ENCODE results near the gene FAM76B.

Gene FAM76B

DNA sequence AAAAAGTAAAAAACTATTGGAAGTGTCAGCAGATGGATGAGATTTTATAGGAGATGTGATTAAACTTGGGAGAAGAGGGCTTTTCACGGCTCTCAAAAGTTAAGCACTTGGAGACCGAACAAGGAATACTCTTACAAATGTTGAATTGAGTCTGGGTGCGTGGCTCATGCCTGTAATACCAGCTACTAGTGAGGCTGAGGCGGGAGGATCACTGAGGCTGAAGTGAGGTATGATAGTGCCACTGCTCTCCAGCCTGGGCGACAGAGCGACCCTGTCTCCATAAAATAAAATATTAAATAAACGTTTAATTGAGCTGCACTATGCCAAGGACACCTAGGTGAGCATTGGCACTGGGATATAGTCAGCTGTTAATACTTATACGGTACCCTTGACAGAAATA lies 2.6 kb upstream of the FAM76B start:
- DNase-seq (ENCODE audit: low read depth): no peak

DNA sequence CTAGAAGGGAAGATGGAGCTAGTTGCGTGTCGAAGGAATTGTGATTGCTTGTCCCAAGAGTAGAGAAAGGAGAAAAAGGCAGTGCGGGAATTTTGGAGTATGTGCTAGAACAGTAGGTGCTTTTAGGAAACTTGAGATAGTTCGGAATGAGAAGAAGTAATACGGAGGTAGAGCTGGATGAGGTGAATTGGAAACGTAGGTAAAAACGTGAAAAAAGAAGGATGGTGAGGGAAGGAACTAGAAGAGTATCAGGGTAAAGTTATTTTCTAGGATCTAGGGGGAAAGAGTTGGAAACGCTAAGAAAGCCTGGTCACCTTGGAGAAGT lies 2.1 kb upstream of the FAM76B start:
- no peak for DNase-seq (ENCODE audit: low read depth)

DNA sequence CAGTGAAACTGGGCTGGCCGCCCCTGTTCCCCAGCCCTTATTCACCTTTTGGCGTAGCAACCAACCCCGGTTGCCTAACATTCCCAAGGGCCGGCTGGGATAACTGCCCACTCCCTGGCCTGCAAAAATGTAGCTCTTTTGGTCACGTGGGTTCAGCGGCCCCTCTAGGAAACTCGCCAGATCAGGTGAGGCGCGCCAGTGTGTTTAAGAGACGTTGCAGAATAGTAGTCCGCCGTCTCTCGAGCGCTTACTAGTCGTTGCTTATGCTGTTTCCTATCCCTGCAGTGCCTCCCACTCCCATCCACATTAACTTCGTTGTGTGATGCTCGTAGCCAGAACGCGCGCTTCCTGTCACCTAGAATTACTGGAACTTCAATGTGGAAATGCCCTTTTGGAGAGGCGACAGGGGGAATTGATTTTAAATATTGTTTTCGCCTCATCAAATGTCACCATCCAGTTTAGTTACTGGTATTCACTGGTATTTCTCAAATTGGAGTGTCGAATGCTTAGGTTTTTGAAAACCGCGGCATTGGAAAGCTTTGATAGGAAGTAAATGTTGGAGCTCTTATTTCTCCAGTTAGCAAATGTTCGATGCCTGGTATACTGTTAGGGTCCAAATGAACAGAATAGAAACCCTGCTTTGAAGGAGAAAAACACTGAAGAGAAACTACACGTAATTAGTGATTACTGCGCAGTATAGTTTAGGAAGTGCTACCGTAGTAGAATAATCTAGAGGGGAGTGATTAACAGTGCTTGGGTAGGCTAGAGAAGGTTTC lies 1.5 kb upstream of the FAM76B start:
- DNase-seq (ENCODE audit: low read depth): peak; percentile 33

DNA sequence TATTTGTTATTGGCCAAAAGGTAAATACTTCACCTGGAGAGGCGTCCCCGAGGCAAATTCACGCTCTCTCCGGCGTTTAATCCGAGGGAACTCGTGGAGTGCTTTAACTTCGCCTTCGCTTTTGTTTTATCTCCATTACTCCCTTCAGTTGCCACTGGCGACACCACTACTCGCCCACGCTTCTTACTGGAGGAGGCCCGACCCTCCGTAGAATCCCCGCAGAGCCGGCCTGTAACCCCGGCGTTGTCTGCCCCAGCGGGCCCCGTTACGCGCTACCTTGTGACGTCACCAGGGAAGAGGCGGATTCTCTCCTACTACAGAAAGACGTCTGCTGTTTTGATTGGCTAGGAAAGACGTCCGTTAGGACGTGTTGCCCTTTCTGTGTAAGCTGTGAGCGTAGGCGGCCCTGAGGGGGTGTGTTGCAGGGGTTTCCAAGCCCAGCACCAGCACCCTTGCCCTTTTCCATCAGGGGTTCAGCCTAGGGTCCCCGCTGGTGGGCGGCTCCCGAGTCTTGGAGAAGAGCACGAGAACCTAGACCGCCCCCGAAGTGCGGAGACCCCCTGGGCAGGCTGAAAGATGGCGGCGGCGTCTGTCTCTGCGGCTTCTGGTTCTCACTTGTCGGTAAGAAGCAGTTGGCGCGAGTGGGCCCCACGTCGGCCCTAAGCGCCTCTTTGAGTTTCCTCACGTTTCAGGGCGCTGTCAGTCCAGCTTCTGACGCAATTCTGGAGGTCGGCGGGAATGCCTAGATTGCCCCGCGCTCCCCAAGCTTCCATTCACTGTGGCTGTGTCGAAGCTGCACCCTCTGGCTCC lies 746 bp upstream of the FAM76B start, which contains the start of gene CEP57:
Gene CEP57, plus strand, starts transcription at position 376 of the 810 bp plus-strand sequence. Its CDS starts 201 bp downstream, at position 577.
- DNase-seq (ENCODE audit: low read depth): peak; percentile 87

DNA sequence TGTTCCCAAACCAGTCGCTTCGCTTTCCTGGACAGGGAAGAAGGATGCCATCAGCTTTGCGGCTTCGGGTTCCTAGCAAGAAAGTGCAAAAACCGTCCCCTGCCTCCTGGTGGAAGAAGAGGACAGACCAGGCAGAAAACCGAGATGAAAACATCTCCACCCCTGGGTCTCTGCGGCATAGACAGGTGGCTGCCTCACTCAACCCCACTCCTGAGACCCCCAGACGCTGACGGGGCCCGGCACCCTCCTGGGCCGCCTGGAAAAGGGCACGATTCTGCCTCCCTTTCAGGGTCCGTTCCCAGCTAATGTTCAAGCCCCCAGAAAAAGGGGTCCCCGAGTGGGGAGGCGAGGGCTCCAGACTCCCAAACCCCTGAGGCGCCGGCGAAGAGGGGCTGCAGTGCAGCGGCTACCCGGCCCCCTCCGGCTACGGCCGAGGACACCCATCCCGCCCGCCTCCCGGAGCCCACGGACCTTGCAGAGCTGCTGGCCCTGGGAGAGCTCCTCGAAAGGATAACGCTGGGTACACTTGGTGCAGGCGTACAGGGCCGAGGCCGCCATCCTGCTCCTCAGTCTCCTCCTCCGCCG lies 569 bp downstream of the FAM76B start:
- peak; percentile 12 for DNase-seq (ENCODE audit: low read depth)

DNA sequence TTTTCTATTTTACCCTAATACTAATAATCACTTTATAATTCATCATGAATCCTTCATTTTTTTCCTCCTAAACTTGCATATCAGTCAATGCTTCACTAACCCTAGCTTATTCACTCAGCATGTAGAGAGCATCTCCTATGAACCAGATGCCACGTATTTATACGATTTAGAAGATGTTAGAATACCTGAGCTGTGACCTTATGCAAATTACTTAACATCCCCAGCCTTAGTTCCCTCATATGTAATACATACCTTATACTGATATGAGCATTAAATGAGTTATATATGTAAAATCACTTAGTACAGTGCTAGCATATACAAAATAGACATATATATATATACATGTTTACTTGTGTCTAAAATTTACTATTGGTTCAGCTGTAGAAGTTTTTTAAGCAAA lies 9.0 kb downstream of the FAM76B start:
- DNase-seq (ENCODE audit: low read depth): no peak

DNA sequence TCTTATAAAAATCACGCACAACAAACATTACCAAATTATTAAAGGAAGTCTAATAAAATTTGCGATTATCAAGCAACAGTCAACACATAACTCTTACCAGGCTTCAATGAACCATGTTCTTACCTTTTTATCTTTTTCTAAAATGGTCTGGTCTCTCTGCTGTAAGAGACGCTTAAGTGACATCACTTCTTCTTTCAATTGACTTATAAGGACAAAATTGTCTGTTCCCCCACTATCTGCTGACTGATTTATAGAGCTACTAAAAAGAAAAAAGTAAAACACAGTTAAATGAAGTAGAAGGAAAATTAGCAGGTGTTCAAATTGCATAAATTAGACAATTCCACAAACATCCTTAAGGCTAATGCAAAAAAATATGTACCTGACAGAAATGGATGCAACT lies 10.9 kb downstream of the FAM76B start:
- no peak for DNase-seq (ENCODE audit: low read depth)

DNA sequence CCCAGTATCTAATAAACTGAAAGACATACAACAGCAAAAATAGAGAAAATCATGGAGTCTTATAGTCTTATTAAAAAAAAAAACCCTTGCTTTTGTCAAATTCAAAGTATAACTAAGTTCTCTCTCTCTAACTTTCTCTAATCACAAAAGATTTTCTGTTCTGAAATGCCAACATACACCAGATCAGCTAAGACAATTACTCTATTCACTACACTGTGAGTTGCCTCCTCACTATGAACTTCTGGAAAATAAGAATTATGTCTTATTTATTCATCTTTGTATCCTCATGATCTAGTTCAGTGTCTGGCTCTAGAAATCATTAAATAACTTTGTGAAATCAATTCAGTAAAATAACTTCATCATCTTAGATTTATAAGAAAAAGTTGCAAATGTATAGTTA lies 12.7 kb downstream of the FAM76B start:
- DNase-seq (ENCODE audit: low read depth): no peak

DNA sequence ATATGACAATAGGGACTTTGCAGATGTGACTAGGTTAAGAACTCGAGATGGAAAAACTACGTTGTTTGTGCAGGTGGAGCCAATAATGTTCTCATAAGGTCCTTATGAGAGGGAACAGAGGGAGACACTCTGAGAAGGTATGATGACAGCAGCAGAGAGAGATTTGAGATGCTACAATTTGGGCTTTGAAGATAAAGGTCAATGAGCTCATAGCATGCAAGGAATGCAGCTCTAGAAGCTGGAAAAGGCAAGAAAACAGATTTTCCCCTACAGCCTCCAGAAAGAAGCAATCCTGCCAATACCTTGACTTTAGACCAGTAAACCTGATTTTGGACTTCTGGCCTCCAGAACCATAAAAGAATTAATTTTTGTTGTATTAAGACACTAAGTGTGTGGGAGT lies 21.1 kb downstream of the FAM76B start:
- no peak for DNase-seq (ENCODE audit: low read depth)

DNA sequence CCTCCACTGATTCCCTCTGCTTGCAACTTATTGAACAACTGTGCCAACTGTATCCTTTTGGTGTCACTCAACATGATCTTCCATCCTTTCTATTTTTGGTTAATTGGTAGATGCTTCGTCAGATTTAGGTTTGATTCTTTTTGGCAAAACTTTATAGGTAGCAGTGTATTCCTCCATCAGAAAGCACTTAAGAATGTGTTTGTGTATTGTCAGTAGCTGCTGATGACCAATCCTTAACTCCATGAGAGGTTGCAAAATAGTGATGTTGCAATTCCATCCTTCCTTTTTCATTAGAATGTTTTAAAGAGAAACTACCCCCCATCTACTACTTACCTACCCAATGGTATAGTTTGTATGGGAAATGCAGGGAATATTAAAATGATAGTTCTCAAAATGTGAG lies 22.1 kb downstream of the FAM76B start:
- DNase-seq (ENCODE audit: low read depth): no peak

DNA sequence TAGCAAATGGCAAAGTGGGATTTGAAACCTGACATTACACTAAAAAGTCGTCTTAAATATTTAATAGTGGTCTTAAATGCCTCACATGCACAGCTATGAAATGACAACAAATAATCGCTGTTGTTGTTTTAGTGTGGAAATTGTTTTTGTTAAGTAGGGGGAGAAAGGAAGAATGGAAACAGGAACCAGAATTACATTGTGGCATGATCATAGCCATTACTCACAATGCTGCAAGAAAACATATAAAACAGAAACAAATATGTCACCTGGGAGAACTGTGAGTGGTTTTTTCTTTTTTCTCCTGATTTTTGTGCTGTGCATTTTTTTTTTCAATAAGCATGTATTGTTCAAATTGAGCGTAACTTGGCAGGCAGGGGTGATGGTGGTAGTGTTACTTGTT lies 22.9 kb downstream of the FAM76B start:
- DNase-seq (ENCODE audit: low read depth): no peak

DNA sequence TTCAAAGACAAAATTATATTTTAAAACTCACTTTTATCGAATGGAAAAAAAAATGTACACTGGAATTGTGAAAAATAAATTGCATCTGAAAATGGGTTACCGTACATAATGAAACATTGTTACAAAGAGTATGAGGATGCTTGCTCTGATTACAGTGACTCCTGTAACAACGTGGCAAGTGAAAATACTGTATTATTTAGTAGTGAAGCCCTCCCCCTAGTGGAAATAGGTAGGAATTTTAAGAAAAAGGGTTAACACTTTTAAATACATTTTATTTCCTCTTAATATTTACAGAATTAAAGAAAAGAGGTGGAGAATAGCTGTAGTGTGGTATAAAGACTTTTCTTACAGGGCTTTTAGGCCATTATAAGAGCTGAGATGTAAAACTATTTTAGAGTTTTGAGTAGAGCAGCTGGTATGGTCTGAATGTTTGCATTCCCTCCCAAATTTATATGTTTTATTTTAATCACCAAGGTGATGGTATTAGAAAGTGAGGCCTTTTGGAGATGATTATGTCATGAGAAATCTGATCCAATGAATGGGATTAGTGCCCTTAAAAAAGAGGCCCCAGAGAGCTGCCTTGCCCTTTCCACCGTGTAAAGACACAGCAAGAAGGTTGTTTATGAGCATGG lies 25.2 kb downstream of the FAM76B start:
- DNase-seq (ENCODE audit: low read depth): no peak

DNA sequence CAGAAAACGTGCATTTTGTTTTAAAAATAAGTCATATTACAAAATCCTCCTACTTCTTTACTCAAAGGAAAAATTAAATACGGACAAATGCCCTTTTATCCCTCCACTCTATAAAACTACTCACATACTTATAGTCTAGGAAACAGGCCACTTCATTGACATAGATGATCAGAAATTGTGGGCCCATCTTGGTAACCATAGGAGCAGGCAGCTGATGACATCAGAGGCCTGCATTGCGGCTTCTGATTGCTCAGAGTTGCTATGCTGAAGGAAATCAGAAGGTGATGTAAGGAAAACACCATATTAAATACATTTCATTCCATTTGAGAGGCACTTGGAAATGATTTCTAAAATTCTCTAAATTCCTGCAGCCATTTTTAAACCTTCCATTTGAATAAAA lies 27.0 kb downstream of the FAM76B start:
- no peak for DNase-seq (ENCODE audit: low read depth)

DNA sequence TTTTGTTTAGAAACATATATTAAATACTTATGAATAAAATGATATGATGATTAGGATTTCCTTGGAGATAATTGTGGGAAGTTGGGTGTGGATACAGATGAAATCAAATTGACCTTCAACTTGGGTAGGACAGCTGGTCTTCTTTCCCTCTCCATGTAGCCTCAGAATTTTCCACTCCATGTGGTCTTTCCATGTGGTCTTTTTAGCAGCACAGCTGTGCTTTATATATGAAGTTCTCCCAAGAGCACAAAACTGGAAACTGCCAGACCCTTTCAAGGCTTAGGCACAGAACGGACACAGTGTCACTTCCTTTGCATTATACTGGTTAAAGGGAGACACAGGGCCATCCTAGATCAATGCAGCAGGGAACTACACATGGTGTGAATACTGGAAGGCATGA lies 28.6 kb downstream of the FAM76B start:
- DNase-seq (ENCODE audit: low read depth): no peak

DNA sequence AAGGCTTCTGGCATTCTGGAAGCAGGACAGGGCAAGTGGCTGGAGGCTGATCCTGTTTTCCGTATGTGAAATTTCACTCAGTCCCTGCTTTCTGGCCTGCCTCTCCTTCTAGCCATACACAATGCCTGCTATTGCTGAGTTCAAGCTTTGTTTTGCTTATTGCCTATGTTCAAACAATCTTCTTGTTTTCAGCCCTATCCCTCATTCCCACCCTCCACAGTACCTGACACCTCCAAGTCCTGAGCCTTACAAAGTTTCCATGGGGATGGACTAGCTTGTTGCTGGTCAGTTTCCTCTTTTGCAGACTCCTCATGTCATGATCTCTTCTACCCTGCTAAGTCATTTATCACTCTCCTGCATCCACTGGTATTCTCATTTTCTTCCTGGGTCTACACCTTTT lies 38.1 kb downstream of the FAM76B start:
- DNase-seq (ENCODE audit: low read depth): no peak

DNA sequence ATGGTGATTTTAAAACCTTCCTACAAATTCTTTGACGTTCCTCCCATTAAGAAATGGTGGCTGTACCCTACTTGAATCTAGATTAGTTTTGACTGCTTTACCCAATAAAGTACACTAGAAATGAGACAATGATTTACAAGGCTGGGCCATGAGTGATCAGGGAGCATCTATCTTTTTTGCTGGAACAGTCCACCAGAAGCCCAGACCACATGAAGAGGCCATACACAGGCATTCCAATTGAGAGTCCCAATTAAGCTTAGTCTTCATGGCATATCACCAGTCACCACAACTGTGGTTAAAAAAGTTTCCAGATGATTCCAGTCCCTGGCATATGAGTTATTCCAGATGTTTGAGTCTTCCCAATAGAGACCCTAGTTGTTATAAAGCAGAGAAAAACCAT lies 39.5 kb downstream of the FAM76B start:
- DNase-seq (ENCODE audit: low read depth): no peak

DNA sequence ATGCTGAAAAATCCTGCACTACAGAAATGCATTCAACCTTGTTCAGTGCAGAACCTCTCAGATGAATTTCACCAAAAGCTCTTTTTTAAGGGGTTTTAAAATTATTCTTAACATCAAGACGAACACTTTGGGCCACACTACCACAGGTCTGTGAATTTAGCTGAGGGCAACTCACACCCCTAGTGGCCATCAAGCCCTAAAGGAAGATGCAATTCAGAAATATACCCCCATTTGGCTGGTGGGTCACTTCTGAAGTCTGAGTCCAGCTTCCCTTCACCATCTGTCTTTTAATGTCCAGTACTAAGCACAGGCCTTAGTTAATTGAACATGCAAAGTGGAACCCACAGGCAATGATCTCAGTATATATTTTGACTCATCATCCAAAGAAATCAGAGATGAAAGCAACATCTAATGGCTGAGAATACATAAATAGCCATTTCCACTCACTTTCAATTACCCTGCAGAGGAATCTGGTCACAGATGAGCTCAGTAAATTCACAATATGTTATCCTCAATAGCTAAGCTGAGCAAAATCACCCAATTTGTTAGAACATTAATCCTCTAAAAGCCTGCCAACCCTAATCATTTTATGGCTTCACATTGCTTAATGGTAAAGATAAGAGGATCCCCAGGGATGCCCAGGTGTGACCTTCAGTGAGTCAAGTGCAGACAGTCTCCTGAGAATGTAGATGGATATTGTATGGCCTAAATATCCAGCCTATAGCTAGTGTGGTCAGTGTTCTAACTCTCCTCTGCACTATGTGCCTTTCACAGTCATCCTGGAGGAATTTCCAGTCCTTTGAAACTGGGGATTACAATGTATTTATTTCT lies 50.3 kb downstream of the FAM76B start:
- DNase-seq (ENCODE audit: low read depth): no peak

DNA sequence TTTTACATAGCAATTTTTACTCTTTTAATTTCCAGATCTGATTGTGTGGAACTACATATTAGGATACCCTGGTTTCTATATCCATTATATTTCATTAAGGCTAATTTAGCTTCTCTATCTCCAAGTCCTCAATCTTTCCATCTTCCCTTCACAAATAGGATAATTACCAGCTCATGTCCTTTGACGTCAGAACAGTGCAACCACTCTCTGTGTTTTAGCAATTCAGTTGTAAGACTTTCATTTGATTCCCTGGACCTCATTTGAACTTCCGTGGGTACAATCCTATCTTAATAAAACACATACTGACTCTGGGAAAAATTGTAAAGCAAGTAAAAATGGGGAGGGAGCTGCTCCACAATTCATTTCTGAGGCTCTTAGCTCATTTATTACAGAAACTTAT lies 52.8 kb downstream of the FAM76B start:
- no peak for DNase-seq (ENCODE audit: low read depth)

DNA sequence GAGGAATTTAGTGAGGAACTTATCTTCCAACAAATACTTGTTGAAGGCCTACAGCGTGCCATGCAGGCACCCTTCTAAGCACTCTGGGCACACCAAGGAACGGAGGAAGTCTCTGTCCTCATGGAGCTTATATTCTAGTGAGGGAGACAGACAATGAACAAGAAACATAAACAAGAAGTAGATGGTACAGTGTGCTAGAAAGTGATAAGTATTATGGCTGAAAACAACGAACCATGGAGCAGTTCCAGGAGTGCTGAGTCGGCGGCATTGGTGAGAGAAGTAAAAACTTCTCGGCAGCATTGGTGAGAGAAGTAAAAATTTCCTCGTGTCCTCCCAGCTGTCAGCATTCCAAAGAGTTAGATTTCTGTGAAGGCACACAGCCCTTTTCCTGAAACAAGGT lies 53.2 kb downstream of the FAM76B start:
- no peak for DNase-seq (ENCODE audit: low read depth)

DNA sequence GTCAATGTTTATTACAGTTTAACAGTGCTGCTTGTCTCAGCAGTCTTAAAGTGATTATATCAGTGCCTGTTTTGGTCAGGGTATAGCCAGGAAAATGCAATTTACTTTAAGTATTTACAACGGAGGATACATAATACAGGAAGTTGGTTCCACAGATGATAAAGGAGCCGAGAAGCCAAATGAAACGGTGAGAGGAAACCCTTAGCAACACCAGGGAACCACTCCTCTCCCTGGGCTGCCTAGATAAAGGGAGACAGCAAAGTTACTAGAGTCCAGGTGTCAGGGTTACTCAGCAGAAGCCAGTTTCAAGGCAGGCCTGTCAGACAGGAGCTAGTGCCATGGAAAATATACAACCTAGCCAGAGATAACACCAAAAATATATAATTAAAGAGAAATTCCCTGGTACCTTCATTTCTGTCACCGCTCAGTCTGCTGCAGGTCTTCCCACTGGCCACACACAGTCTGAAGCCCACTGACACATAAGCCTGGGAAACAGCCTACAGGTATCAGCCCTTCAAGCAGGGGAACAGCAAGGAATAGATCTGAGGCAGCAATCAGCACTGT lies 55.5 kb downstream of the FAM76B start:
- DNase-seq (ENCODE audit: low read depth): no peak

DNA sequence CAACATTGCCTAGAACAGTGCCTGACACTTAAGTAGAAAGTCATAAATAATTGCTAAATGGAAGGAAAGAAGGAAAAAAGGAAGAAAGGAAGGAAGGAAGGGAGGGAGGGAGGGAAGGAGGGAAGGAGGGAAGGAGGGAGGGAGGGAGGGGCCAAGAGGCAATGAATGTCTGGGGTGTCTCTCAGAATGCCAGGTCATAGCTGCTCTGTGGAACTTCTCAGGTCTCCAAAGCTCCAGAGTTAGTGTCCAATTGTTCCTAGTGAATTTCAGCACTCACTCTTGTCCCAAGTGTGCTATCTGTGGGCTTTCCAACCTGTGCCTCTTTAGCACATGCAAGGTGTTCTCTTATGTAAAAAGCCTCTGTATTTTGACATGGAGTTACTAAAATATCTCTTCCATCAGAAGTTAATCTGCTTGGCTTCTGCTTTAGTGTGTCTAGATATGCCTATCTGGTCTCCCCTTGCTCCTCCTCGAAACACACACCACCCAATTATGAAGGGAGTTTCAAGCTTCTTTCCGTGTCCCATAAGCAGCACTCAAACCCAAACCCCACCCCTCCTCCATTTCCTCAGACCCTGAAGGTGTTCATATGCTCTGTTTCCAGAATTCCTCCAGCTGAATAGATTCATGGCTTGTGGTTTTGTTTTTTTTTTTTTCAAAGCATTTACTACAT lies 56.5 kb downstream of the FAM76B start:
- no peak for DNase-seq (ENCODE audit: low read depth)
